WTC11 (cell line): Measurements from ENCODE around the gene FAF1.

ENCODE experiments used
- ESRRA ChIP-seq: sonication (generic); formaldehyde crosslinking; IDR thresholded peaks from 2 replicates; pipeline ENCODE4 v1.8.1; 2022; ENCODE audit warnings: mild to moderate bottlenecking, missing genetic modification reagents, borderline replicate concordance
- FOXJ3 ChIP-seq: sonication (generic); formaldehyde crosslinking; IDR thresholded peaks from 2 replicates; pipeline ENCODE4 v1.9.0; 2021; ENCODE audit warnings: missing genetic modification reagents, mild to moderate bottlenecking, borderline replicate concordance
- GABPB1 ChIP-seq: sonication (generic); formaldehyde crosslinking; IDR thresholded peaks from 2 replicates; pipeline ENCODE4 v1.8.1; 2023; ENCODE audit warnings: mild to moderate bottlenecking, missing genetic modification reagents
- TP53 ChIP-seq: sonication (generic); formaldehyde crosslinking; IDR thresholded peaks from 2 replicates; pipeline ENCODE4 v1.8.1; 2023; ENCODE audit warnings: mild to moderate bottlenecking, missing genetic modification reagents
- TF ChIP-seq, protein P1 (sequence below): sonication (generic); formaldehyde crosslinking; IDR thresholded peaks from 2 replicates; pipeline ENCODE4 v1.8.1; 2023; ENCODE audit warnings: mild to moderate bottlenecking, moderate library complexity, missing genetic modification reagents
- TF ChIP-seq, protein P2 (sequence below): sonication (generic); formaldehyde crosslinking; IDR thresholded peaks from 2 replicates; pipeline ENCODE4 v1.8.1; 2022; ENCODE audit warnings: missing genetic modification reagents, borderline replicate concordance

DNA sequence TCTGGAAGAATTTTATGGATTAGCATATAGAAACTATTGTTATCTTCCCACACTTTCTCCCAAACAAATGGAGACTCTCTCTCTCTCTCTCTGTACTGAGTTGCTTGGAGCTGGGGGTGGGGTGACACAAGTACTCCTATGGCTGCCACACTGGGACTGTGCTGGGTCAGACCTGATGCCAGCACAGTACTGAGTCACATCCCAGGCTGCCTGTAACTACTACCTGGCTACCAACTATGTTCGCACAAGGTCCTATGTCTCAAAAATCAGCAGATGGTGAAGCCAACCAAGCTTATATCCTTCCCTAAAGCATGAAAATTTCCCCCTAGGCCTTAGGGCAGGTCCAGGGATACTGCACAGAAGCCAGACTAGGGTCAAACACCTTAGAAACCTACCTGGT lies 66.6 kb downstream of the FAF1 start:
- TF ChIP-seq TP53 (CRISPR knock-in tag) (no peak), FOXJ3 (CRISPR knock-in tag) (no peak), ESRRA (CRISPR knock-in tag) (no peak), GABPB1 (CRISPR knock-in tag) (no peak)
- TF ChIP-seq, protein P1, sequence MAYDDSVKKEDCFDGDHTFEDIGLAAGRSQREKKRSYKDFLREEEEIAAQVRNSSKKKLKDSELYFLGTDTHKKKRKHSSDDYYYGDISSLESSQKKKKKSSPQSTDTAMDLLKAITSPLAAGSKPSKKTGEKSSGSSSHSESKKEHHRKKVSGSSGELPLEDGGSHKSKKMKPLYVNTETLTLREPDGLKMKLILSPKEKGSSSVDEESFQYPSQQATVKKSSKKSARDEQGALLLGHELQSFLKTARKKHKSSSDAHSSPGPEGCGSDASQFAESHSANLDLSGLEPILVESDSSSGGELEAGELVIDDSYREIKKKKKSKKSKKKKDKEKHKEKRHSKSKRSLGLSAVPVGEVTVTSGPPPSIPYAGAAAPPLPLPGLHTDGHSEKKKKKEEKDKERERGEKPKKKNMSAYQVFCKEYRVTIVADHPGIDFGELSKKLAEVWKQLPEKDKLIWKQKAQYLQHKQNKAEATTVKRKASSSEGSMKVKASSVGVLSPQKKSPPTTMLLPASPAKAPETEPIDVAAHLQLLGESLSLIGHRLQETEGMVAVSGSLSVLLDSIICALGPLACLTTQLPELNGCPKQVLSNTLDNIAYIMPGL (CRISPR knock-in tag): no peak
- TF ChIP-seq, protein P2, sequence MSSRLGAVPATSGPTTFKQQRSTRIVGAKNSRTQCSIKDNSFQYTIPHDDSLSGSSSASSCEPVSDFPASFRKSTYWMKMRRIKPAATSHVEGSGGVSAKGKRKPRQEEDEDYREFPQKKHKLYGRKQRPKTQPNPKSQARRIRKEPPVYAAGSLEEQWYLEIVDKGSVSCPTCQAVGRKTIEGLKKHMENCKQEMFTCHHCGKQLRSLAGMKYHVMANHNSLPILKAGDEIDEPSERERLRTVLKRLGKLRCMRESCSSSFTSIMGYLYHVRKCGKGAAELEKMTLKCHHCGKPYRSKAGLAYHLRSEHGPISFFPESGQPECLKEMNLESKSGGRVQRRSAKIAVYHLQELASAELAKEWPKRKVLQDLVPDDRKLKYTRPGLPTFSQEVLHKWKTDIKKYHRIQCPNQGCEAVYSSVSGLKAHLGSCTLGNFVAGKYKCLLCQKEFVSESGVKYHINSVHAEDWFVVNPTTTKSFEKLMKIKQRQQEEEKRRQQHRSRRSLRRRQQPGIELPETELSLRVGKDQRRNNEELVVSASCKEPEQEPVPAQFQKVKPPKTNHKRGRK (CRISPR knock-in tag): no peak
